Spleen (tissue), 11 donors: ENCODE data around the gene AQP2. TPM values are rescaled to one million over a fixed set of nuclear protein-coding genes. Genes with fewer than 3 reads are reported as not detected.

Experiments
- DNase-seq: peaks from one replicate; pipeline ENCODE4 v3.0.0-alpha.2; 2020
- H3K27ac ChIP-seq, 8 donors: fragments of 200-600 bp; sonication (generic) in 7 of 8; 1 replicate in 4 of 8; 2 replicates in 4 of 8; pipeline versions ENCODE4 v1.5.0 to v1.8.0; 2016 to 2021; ENCODE audit warnings: inconsistent platforms in 4 of 8, mild to moderate bottlenecking in 4 of 8, moderate library complexity in 1 of 8
- H3K27me3 ChIP-seq, 7 donors: fragments of 200-600 bp; sonication (generic) in 6 of 7; replicated peaks in 1 of 7; 1 replicate in 4 of 7; 2 replicates in 3 of 7; pipeline versions ENCODE4 v1.5.0 to v1.8.0; 2016 to 2021; ENCODE audit warnings: inconsistent platforms in 3 of 7, mild to moderate bottlenecking in 1 of 7
- H3K36me3 ChIP-seq, 6 donors: fragments of 200-600 bp; sonication (generic) in 5 of 6; 1 replicate in 4 of 6; 2 replicates in 2 of 6; pipeline versions ENCODE4 v1.5.0 to v1.8.0; 2016 to 2021; ENCODE audit warnings: inconsistent platforms in 2 of 6
- H3K4me1 ChIP-seq, 6 donors: fragments of 200-600 bp; sonication (generic) in 5 of 6; 1 replicate in 3 of 6; 2 replicates in 3 of 6; pipeline versions ENCODE4 v1.5.0 to v1.8.0; 2016 to 2021; ENCODE audit warnings: inconsistent platforms in 3 of 6
- H3K4me3 ChIP-seq, 8 donors: fragments of 200-600 bp; sonication (generic) in 7 of 8; 1 replicate in 4 of 8; 2 replicates in 4 of 8; pipeline versions ENCODE4 v1.5.0 to v1.8.0; 2016 to 2021; ENCODE audit warnings: inconsistent platforms in 4 of 8, mild to moderate bottlenecking in 4 of 8, moderate library complexity in 2 of 8
- H3K9me3 ChIP-seq, 8 donors: fragments of 200-600 bp; sonication (generic) in 7 of 8; 1 replicate in 4 of 8; 2 replicates in 4 of 8; pipeline versions ENCODE4 v1.5.0 to v1.8.0; 2016 to 2021; ENCODE audit warnings: inconsistent platforms in 4 of 8
- POLR2A ChIP-seq, 3 donors: fragments of 450-650 bp; IDR thresholded peaks; one replicate each; pipeline ENCODE4 v1.5.1; 2017; ENCODE audit warnings: antibody characterized with exemption in 3 of 3, mild to moderate bottlenecking in 1 of 3
- POLR2AphosphoS5 ChIP-seq, 3 donors: sonication (generic); formaldehyde crosslinking; IDR thresholded peaks; one replicate each; pipeline ENCODE4 v1.5.1; 2017; ENCODE audit warnings: antibody characterized with exemption in 3 of 3
- WGBS, 5 donors: extraction: QIAGEN DNeasy Blood & Tissue Kit in 3 of 5; methylation state at CpG; one replicate each; pipeline versions ENCODE4 v1.1.5 to v1.1.7; 2013 to 2018; 5-methylcytosine and 5-hydroxymethylcytosine counted together
- intact Hi-C: fragments of 100-400 bp; cut with DNase I; formaldehyde crosslinking; loops from one replicate; pipeline ENCODE4 v1.15.0; 2023; ENCODE audit warnings: low total_unique reads
- polyA plus RNA-seq, 3 donors: library from polyadenylated mRNA; stranded (reverse); fragments of 200-250 nt; gene quantifications; one replicate each; pipeline ENCODE4 v1.2.1, GENCODE V29; 2013
- total RNA-seq, 7 donors: library from RNA; depleted of rRNA in 3 of 7; stranded (reverse); fragments of >200 nt in 3 of 7; fragmentation: NEBNext Ultra II Directional in 4 of 7; extraction: Animal tissue kit (Norgen Biotek cat#: 25700) in 4 of 7; gene quantifications; one replicate each; pipeline versions ENCODE4 v1.1.0 to v1.2.1, GENCODE V29; 2016 to 2021
- TF ChIP-seq, protein P1 (sequence below), 11 experiments: fragments of 200-600 bp in 7 of 11; fragments of 450-650 bp in 4 of 11; sonication (generic) in 4 of 11; IDR thresholded peaks in 8 of 11; conservative IDR thresholded peaks in 3 of 11; 1 replicate in 7 of 11; 2 replicates in 4 of 11; pipeline versions ENCODE4 v1.4.0 to v1.8.0; 2016 to 2021; ENCODE audit warnings: antibody characterized with exemption in 11 of 11, inconsistent platforms in 4 of 11, mild to moderate bottlenecking in 1 of 11
- donor health status: healthy with polysubstance abuse.
- donor health status: DM: no; HTN: no; CAD: no; lungs with moderate emphysema.
- donor health status: DM: no; HTN: no; CAD: no.
- donor health status: Bipolar disorder and iron deficiency.
- donor health status: healthy.
- donor health status: DM: no; HTN: no; CAD: no.
- donor health status: DM: yes; HTN: yes; CAD: no.

AQP2 gene
- total and polyA plus RNA-seq, 10 donors, result not detected

DNA sequence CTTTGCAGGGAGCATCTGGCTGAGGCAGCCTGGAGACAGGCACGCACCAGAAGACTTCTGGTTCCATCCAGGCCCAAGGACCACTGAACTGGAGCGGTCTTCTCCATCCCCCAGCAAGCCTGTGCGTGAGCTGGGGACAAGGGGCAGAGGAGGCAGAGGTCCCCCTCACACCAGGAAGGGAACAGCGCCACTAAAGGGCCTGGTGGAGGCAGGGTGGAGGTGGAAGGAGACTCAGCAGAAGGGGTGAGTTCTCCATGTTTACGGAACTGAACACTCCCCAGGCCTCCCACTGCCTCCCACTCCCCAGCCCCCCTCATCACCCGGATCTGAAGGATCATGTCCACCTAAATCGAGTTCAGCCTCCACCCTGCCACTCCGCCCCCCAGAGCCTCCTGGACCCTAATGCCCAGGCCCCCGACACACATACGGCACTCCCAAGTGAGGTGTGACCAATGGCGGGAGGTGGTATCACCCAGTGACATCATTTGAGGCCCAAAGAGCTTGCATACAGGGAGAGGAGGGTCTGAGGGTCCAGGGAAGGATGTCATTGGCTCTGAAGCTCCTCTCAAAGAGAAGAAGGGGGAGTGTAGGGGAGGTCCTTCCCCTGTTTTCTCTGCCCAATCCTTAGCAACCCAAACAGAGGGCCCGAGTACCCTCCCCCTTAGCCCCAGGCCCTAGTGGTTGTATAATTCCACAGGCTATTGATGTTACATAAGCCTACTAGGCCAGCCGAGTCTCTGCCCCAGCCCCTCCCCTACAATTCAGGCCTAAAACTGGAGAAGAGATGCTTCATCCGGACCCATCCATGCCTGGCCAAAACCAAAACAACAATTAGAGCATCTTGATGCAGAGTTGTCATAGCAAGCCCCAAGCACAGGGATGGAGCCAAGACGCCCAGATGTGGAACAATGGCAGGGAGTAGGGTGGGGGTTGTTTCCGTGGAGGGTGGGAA lies 47.9 kb upstream of the AQP2 start:
- DNase-seq, result peak; percentile 59
- 85 to 88% (median 87%) methylated on average over 16 of the region's 16 CpGs for WGBS, 5 donors
- H3K4me3 ChIP-seq, result no peak overlapping the region
- peaks cover 0 to 51% (median 10%) of the 10 kb centered on the region in 7 donors for H3K27me3 ChIP-seq
- no peak for TF ChIP-seq POLR2AphosphoS5 (IDR thresholded peaks at IDR 0.05)
- TF ChIP-seq, protein P1, sequence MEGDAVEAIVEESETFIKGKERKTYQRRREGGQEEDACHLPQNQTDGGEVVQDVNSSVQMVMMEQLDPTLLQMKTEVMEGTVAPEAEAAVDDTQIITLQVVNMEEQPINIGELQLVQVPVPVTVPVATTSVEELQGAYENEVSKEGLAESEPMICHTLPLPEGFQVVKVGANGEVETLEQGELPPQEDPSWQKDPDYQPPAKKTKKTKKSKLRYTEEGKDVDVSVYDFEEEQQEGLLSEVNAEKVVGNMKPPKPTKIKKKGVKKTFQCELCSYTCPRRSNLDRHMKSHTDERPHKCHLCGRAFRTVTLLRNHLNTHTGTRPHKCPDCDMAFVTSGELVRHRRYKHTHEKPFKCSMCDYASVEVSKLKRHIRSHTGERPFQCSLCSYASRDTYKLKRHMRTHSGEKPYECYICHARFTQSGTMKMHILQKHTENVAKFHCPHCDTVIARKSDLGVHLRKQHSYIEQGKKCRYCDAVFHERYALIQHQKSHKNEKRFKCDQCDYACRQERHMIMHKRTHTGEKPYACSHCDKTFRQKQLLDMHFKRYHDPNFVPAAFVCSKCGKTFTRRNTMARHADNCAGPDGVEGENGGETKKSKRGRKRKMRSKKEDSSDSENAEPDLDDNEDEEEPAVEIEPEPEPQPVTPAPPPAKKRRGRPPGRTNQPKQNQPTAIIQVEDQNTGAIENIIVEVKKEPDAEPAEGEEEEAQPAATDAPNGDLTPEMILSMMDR (IDR thresholded peaks at IDR 0.05 in 8 of 11, conservative IDR thresholded peaks at IDR 0.05 in 3 of 11), result no peak
- no peak for TF ChIP-seq POLR2A (IDR thresholded peaks at IDR 0.05)
- intact Hi-C loops, result no loop called here
- H3K27ac ChIP-seq, result no peak overlapping the region
- peaks cover 0 to 19% (median 12%) of the 10 kb centered on the region in 6 donors for H3K4me1 ChIP-seq
- no peaks in the 10 kb centered on the region for H3K9me3 ChIP-seq
- H3K36me3 ChIP-seq, result no peaks in the 10 kb centered on the region

DNA sequence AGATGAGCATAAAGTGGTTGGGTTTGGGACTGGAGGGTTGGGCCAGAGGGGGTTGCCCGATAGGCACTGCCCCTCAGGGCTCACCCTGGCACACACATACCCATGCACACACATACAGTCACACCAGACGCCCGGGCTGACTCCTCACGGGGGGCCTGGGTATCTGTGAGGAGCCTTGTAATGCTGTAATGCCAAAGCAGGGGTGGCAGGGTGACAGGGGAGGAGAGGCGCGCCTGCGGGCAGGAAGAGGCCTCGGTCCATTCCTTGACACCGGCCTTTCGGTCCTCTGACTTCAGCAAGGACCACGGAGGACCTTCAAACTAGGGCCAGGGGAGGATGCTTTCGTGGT lies 47.2 kb upstream of the AQP2 start:
- H3K27me3 ChIP-seq, result peaks cover 0 to 48% (median 10%) of the 10 kb centered on the region in 7 donors
- H3K9me3 ChIP-seq, result no peaks in the 10 kb centered on the region
- DNase-seq, result peak; percentile 37
- no peak for TF ChIP-seq POLR2AphosphoS5 (IDR thresholded peaks at IDR 0.05)
- TF ChIP-seq, protein P1 (IDR thresholded peaks at IDR 0.05 in 8 of 11, conservative IDR thresholded peaks at IDR 0.05 in 3 of 11), result no peak
- TF ChIP-seq POLR2A (IDR thresholded peaks at IDR 0.05), result no peak
- H3K4me3 ChIP-seq, result peak overlapping the region in 7 of 8 donors; percentile 22 to 68 (median 35)
- H3K4me1 ChIP-seq, result peaks cover 0 to 19% (median 12%) of the 10 kb centered on the region in 6 donors
- no peaks in the 10 kb centered on the region for H3K36me3 ChIP-seq
- intact Hi-C loops, result no loop called here
- 57 to 65% (median 61%) methylated on average over 8 to 12 of the region's 12 CpGs for WGBS, 5 donors
- H3K27ac ChIP-seq, result peak overlapping the region in 3 of 8 donors; percentile 33 to 49 (median 36)

DNA sequence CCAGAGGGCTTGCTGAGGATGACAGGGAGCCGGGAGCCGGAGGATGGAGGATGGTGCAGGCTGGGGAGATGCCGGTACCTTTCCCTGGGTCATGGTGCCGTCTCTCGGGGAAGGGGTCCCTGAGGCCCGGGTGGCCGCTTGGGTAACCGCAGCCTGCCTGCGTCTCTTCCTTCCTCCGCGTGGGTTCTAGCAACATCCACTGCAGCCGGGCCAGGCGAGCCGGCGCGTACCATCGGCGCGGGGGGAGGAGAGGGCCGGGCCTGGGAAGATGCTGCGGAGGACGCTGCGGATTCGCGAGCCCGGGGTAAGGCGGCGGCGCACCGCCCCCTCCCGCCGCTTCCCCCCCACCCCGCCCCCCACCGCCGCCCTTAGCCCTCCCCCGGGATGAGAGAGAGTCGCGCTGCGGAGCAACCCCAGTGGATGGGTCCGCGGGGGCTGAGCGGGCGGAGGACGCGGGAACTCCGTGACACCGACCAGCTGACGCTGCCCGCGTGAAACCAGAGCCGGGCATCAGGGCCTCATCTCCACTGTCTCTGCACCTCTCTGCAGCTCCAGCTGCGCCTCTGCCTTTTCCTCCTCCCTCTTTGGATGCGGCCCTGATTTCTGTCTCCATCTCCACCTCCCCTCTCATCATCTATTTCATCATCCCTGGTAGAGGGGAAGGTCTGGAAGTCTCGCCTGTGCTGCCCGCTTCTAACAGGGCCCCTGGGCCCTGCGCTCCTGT lies 46.7 kb upstream of the AQP2 start, which contains the start of gene FAIM2:
TSS of gene FAIM2 (minus strand) at position 201 of the 724 bp plus-strand sequence. CDS start at position 93, 108 bp downstream.
- Histone ChIP-seq H3K27me3 (peaks cover 0 to 46% (median 10%) of the 10 kb centered on the region in 7 donors), H3K4me3 (peak within 1 kb of the TSS; percentile 4 to 68 (median 35)), H3K27ac (peak within 1 kb of the TSS in 4 of 8 donors; percentile 11 to 49 (median 34)), H3K36me3 (no peaks in the 10 kb centered on the region), H3K4me1 (peaks cover 0 to 19% (median 12%) of the 10 kb centered on the region in 6 donors), H3K9me3 (no peaks in the 10 kb centered on the region)
- 4 to 11% (median 6%) methylated on average over 20 to 55 of the region's 56 CpGs for WGBS, 5 donors
- peak; percentile 80 for DNase-seq
- intact Hi-C loops, result no loop called here
- TF ChIP-seq POLR2AphosphoS5 (IDR thresholded peaks at IDR 0.05), result peak in 1 of 3 donors; percentile 21
- TF ChIP-seq, protein P1 (IDR thresholded peaks at IDR 0.05 in 8 of 11, conservative IDR thresholded peaks at IDR 0.05 in 3 of 11), result no peak
